ENCODE data around the gene PTGIR. TPM values are rescaled to one million over a fixed set of nuclear protein-coding genes. Genes with fewer than 3 reads are reported as not detected.
A peak's percentile ranks its signal among the peaks of the same experiment; 100 is the strongest.

Gene PTGIR
- total RNA-seq, 1 donor from 2014 or later, result 5.0 TPM

- peaks cover 21% of the 10 kb centered on the region for H3K4me1 Mint-ChIP-seq
- peak overlapping the region; percentile 99 for H3K4me3 Mint-ChIP-seq
- H3K27me3 Mint-ChIP-seq (ENCODE audit: low read depth), result no peaks in the 10 kb centered on the region
- H3K27ac Mint-ChIP-seq, result peak overlapping the region; percentile 100
- peaks cover 5% of the 10 kb centered on the region for H3K36me3 Mint-ChIP-seq
- no peak for TF ChIP-seq CTCF (IDR thresholded peaks at IDR 0.05; ENCODE audit: unreplicated experiment)
- peaks cover 26% of the 10 kb centered on the region for H3K9me3 Mint-ChIP-seq
- peak; percentile 96 to 99 for DNase-seq (ENCODE audit: low spot score in 2 of 2, unreplicated experiment in 2 of 2)
Measured at GRCh38 chr19:46600384-46601317, 24.2 kb downstream of the PTGIR start.

- TF ChIP-seq CTCF (IDR thresholded peaks at IDR 0.05; ENCODE audit: unreplicated experiment), result no peak
- H3K4me3 Mint-ChIP-seq, result peak overlapping the region; percentile 99
- H3K9me3 Mint-ChIP-seq, result peaks cover 31% of the 10 kb centered on the region
- peaks cover 21% of the 10 kb centered on the region for H3K4me1 Mint-ChIP-seq
- no peaks in the 10 kb centered on the region for H3K27me3 Mint-ChIP-seq (ENCODE audit: low read depth)
- H3K27ac Mint-ChIP-seq, result peak overlapping the region; percentile 100
- peaks cover 5% of the 10 kb centered on the region for H3K36me3 Mint-ChIP-seq
- DNase-seq (ENCODE audit: low spot score in 2 of 2, unreplicated experiment in 2 of 2), result no peak
Measured at GRCh38 chr19:46599716-46600373, 25.0 kb downstream of the PTGIR start.

DNA sequence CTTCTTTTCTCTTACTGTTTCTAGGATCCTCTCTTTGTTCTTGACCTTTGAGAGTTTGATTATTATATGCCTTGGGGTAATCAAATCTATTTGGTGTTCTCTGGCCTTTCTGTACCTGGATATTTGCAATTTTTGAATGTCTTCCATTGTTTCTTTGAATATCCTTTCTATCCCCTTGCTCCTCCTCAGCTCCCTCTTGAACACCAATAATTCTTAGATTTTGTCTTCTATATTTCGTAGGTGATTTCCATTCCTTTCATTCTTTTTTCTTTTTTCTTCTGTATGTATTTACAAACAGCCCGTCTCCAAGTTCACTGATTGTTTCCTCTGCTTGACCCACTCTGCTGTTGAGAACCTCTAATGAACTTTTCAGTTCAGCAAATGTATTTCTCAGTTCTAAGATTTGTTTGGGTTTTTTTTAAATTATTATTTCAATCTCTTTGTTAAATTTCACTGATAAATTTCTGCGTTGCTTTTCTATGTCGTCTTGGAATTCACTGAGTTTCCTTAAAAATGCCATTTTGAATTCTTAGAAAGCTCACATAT is 26.4 kb downstream of the PTGIR start:
- Mint-ChIP-seq H3K27ac (no peak overlapping the region), H3K9me3 (peaks cover 33% of the 10 kb centered on the region), H3K27me3 (ENCODE audit: low read depth) (no peaks in the 10 kb centered on the region), H3K4me1 (peaks cover 15% of the 10 kb centered on the region), H3K4me3 (no peak overlapping the region), H3K36me3 (peaks cover 5% of the 10 kb centered on the region)
- no peak for DNase-seq (ENCODE audit: low spot score in 2 of 2, unreplicated experiment in 2 of 2)
- no peak for TF ChIP-seq CTCF (IDR thresholded peaks at IDR 0.05; ENCODE audit: unreplicated experiment)

DNA sequence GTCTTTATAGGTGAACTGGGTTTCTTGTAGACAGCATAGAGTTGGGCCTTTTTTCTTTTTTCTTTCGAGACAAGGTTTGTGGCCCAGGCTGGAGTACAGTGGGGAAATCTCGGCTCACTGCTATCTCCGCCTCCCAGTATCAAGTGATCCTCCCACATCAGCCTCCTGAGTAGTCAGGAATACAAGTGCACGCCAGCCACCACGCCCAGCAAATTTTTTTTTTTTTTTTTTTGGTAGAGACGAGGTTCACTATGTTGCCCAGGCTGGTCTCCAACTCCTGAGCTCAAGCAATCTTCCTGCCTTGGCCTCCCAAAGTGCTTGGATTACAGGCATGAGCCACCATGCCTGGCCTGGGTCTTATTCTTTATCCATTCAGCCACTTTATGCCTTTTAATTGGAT is 28.9 kb downstream of the PTGIR start:
- peaks cover 5% of the 10 kb centered on the region for H3K36me3 Mint-ChIP-seq
- H3K9me3 Mint-ChIP-seq, result peaks cover 37% of the 10 kb centered on the region
- no peaks in the 10 kb centered on the region for H3K4me1 Mint-ChIP-seq
- H3K4me3 Mint-ChIP-seq, result no peak overlapping the region
- TF ChIP-seq CTCF (IDR thresholded peaks at IDR 0.05; ENCODE audit: unreplicated experiment), result no peak
- no peak for DNase-seq (ENCODE audit: low spot score in 2 of 2, unreplicated experiment in 2 of 2)
- no peaks in the 10 kb centered on the region for H3K27me3 Mint-ChIP-seq (ENCODE audit: low read depth)
- H3K27ac Mint-ChIP-seq, result no peak overlapping the region

DNA sequence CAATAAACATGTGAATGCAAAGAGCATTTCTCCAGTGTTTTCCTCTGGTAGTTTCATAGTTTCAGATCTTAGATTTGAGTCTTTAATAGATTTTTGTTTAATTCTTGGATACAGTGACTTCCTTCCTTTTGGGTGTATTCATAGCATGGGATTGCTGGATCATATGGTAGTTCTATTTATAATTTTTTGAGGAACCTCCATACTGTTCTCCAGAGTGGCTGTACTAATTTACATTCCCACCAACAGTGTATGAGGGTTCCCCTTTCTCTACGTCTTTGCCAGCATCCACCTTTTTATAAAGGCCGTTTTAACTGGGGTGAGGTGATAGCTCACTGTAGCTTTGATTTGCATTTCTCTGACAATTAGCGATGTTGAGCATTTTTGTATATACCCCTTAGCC is 33.0 kb downstream of the PTGIR start:
- H3K9me3 Mint-ChIP-seq, result peaks cover 15% of the 10 kb centered on the region
- H3K27me3 Mint-ChIP-seq (ENCODE audit: low read depth), result peaks cover 4% of the 10 kb centered on the region
- no peak overlapping the region for H3K27ac Mint-ChIP-seq
- no peak for TF ChIP-seq CTCF (IDR thresholded peaks at IDR 0.05; ENCODE audit: unreplicated experiment)
- H3K36me3 Mint-ChIP-seq, result no peaks in the 10 kb centered on the region
- no peak for DNase-seq (ENCODE audit: low spot score in 2 of 2, unreplicated experiment in 2 of 2)
- no peak overlapping the region for H3K4me3 Mint-ChIP-seq
- no peaks in the 10 kb centered on the region for H3K4me1 Mint-ChIP-seq
